Psoas muscle (tissue), 8 donors: ENCODE measurements around the gene SH2D3C. TPM values are rescaled to one million over a fixed set of nuclear protein-coding genes. Genes with fewer than 3 reads are reported as not detected.
A peak's percentile ranks its signal among the peaks of the same experiment; 100 is the strongest.

ENCODE experiments used
- ATAC-seq, 4 donors: fragments of 200-7000 bp; cut with Tn5 transposase; one replicate each; pipeline ENCODE4 v1.9.1; 2020; ENCODE audit warnings: moderate library complexity in 3 of 4, mild to moderate bottlenecking in 2 of 4
- DNase-seq, 2 donors: peaks; one replicate each; pipeline ENCODE4 v3.0.0-alpha.2; 2020
- H3K27ac ChIP-seq: fragments of 200-600 bp; one replicate; pipeline ENCODE4 v1.8.0; 2022
- H3K27me3 ChIP-seq, 3 donors: fragments of 200-600 bp in 1 of 3; one replicate each; pipeline versions ENCODE4 v1.6.1 to v1.8.0; 2013 to 2022; ENCODE audit warnings: low read length in 2 of 3, mild to moderate bottlenecking in 2 of 3, moderate library complexity in 1 of 3; ENCODE audit not compliant: insufficient read depth in 3 of 3
- H3K36me3 ChIP-seq, 2 donors: fragments of 200-600 bp in 1 of 2; one replicate each; pipeline versions ENCODE4 v1.6.1 to v1.8.0; 2013 to 2022; ENCODE audit warnings: low read depth in 1 of 2, mild to moderate bottlenecking in 1 of 2, moderate library complexity in 1 of 2; ENCODE audit not compliant: insufficient read depth in 1 of 2
- H3K4me1 ChIP-seq: fragments of 200-600 bp; one replicate; pipeline ENCODE4 v1.8.0; 2022
- H3K4me3 ChIP-seq: fragments of 200-600 bp; one replicate; pipeline ENCODE4 v1.8.0; 2022; ENCODE audit warnings: mild to moderate bottlenecking
- H3K9me3 ChIP-seq: fragments of 200-600 bp; one replicate; pipeline ENCODE4 v1.8.0; 2022
- WGBS, 3 donors: extraction: QIAGEN DNeasy Blood & Tissue Kit; methylation state at CpG; one replicate each; pipeline versions ENCODE4 v1.1.6 to v1.1.7; 2013; 5-methylcytosine and 5-hydroxymethylcytosine counted together
- intact Hi-C, 2 donors: fragments of 100-400 bp; cut with DNase I; formaldehyde crosslinking; loops; one replicate each; pipeline versions ENCODE4 v1.11.0 to v1.14.2; 2022
- polyA plus RNA-seq, 3 donors: library from polyadenylated mRNA; stranded (reverse); fragments of 200-250 nt; gene quantifications; one replicate each; pipeline ENCODE4 v1.2.3, GENCODE V29; 2013
- total RNA-seq, 4 donors: library from RNA; stranded (reverse); fragmentation: NEBNext Ultra II Directional in 2 of 4; extraction: Animal tissue kit (Norgen Biotek cat#: 25700) in 2 of 4; gene quantifications; one replicate each; pipeline versions ENCODE4 v1.2.1 to v1.2.4, GENCODE V29; 2021 to 2023
- TF ChIP-seq, protein P1 (sequence below): fragments of 200-600 bp; IDR thresholded peaks from one replicate; pipeline ENCODE4 v1.8.0; 2022; ENCODE audit warnings: antibody characterized with exemption
- donor health status: healthy with polysubstance abuse.
- donor health status: DM: no; HTN: no; CAD: no; lungs with moderate emphysema.
- donor health status: Bipolar disorder and iron deficiency.
- donor health status: healthy.
- donor health status: DM: yes; HTN: yes; CAD: no.
- donor health status: DM: no; HTN: no; CAD: no.
- donor health status: DM: no; HTN: no; CAD: no.
- donor health status: DM: yes; HTN: yes; CAD: no.

Gene SH2D3C
- total and polyA plus RNA-seq, 7 donors, result 5.3 to 12.0 (median 10.0) TPM

DNA sequence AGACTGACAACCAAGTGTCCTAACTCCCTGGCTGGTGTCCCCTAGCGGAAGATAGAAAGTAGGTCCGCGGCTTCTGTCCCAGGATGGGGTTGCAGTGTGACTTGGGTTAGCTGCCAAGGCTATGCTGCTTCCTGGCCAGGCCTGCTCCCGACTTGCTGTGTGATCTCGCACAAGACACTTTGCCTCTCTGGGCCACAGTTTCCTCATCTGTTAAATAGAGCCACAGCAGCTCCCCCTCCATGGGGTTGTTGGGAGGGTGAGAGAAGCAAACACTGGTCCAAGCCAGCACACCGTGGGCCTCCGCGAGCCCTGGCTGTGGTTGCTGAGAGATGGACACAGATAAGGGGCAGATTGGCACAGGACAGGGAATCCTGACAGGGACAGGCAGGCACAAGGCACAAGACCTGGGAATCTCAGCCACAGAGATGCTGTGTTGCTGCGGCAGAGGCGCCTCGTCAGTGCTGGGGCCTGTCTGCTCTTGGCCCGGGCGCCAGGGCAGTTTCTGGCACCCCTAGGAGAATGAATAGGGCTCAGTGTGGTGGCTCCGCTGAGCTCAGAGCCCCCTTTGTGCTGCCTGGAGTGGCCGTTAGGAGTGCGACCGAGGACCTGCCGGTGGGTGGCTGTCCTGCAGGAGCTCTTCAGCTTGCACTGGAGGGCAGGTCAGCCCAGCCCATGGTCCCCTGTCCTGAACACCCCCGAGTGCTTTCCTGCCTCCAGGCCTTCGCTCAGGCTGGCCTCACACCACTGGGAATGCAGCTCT is 1.8 kb upstream of the SH2D3C start:
- no peak for ATAC-seq
- H3K4me1 ChIP-seq, result peaks cover 5% of the 10 kb centered on the region
- TF ChIP-seq, protein P1, sequence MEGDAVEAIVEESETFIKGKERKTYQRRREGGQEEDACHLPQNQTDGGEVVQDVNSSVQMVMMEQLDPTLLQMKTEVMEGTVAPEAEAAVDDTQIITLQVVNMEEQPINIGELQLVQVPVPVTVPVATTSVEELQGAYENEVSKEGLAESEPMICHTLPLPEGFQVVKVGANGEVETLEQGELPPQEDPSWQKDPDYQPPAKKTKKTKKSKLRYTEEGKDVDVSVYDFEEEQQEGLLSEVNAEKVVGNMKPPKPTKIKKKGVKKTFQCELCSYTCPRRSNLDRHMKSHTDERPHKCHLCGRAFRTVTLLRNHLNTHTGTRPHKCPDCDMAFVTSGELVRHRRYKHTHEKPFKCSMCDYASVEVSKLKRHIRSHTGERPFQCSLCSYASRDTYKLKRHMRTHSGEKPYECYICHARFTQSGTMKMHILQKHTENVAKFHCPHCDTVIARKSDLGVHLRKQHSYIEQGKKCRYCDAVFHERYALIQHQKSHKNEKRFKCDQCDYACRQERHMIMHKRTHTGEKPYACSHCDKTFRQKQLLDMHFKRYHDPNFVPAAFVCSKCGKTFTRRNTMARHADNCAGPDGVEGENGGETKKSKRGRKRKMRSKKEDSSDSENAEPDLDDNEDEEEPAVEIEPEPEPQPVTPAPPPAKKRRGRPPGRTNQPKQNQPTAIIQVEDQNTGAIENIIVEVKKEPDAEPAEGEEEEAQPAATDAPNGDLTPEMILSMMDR, result no peak

DNA sequence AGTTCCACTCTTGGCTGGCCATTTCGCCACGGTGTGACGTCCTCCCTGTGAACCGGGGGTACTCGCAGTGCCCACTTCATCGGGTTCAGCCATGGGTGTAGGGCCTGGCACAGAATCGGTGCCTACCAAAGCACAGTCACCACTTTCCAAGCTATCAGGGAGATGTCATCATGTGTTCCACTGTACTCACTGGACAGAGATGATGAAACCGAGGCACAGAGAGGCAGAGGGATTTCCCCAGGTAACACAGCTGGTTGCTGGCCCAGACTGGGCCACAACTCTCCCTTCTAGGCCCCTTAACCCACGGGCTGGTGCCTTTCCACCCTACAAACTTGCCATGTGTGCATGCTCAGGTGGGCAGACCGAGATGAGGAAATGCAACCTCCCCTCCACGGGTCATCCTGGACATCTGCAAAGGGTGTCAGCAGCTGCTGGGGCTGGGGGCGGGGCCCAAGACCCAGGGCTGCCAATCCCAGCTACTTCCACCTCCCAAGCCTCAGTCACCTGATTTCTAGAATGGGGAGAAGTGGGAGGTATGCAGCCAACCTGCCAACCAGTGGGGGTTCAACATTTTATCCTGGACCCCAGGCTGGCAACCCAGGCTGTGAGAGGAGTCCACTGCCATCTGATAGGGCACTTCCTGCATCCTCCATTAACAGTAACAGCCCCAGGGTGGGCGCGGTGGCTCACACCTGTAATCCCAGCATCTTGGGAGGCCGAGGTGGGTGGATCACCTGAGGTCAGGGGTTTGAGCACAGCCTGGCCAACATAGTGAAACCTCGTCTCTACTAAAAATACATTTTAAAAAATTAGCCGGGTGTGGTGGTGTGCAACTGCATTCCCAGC is 893 bp upstream of the SH2D3C start:
- TF ChIP-seq, protein P1, result no peak

More for the DNA sequence above, 1.8 kb upstream of the SH2D3C start:
- no peaks in the 10 kb centered on the region for H3K36me3 ChIP-seq
- no peak for DNase-seq
- intact Hi-C loops, result loop anchor here in 1 of 2 donors (10.0 kb wide), 1 partner anchor 144 kb away; no protein-coding TSS in a partner anchor
- H3K4me3 ChIP-seq, result no peak overlapping the region
- no peaks in the 10 kb centered on the region for H3K27me3 ChIP-seq
- H3K9me3 ChIP-seq, result no peaks in the 10 kb centered on the region
- 73 to 77% (median 75%) methylated on average over 17 to 20 of the region's 20 CpGs for WGBS, 3 donors
- no peak overlapping the region for H3K27ac ChIP-seq

DNA sequence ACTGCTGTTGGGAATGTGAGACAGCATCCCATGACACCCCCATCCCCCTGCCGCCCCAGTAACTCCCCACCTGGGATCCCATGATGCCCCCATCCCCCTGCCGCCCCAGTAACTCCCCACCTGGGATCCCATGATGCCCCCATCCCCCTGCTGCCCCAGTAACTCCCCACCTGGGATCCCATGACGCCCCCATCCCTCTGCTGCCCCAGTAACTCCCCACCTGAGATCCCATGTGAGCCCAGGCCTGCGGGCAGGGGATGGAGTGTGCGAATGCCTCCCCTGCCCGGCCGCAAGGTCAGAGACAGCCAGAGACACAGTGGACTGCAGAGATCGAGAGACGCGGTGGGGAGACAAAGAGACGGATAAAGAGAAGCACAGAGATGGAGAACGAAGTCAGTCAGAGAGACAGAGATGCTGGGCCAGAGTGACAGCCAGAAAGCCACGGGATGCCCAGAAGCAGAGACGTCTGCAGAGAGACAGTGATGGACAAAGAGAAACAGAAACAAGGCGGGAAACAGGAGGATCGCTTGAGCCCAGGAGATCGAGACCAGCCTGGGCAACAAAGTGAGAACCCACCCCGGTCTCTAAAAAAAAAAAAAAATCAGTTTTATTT is 992 bp downstream of the SH2D3C start:
- intact Hi-C loops, result no loop called here
- H3K36me3 ChIP-seq, result no peaks in the 10 kb centered on the region
- H3K9me3 ChIP-seq, result no peaks in the 10 kb centered on the region
- H3K4me1 ChIP-seq, result no peaks in the 10 kb centered on the region
- 79 to 83% (median 82%) methylated on average over 17 to 18 of the region's 18 CpGs for WGBS, 3 donors
- no peak for DNase-seq
- H3K4me3 ChIP-seq, result peak overlapping the region; percentile 38
- no peak overlapping the region for H3K27ac ChIP-seq
- TF ChIP-seq, protein P1, result no peak
- ATAC-seq, result no peak
- H3K27me3 ChIP-seq, result no peaks in the 10 kb centered on the region

More for the DNA sequence above, 893 bp upstream of the SH2D3C start:
- Histone ChIP-seq H3K36me3 (no peaks in the 10 kb centered on the region), H3K27me3 (no peaks in the 10 kb centered on the region), H3K9me3 (no peaks in the 10 kb centered on the region), H3K4me3 (no peak overlapping the region), H3K4me1 (peaks cover 5% of the 10 kb centered on the region), H3K27ac (peak overlapping the region; percentile 23)
- WGBS, 3 donors, result 56 to 57% (median 56%) methylated on average over 17 of the region's 17 CpGs
- intact Hi-C loops, result no loop called here
- no peak for DNase-seq
- ATAC-seq, result peak; percentile 7 to 53 (median 30)

DNA sequence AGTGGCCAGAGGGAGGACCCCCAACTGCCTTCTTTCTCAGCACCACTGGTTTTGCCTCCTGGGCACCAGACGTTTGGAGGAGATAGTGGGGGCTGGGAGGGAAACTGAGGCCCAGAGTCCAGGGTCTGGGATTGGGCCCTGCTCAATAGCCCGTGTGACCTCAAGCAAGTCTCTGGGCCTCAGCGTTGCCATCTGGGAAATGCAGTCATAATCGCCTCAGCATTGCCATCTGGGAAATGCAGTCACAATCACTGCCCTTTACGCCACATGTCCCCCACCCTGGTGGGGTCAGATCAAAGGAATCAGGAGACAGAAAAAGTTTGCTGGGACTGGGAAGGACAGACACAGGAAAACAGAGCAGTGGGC is 1.6 kb downstream of the SH2D3C start:
- Histone ChIP-seq H3K9me3 (no peaks in the 10 kb centered on the region), H3K27ac (no peak overlapping the region), H3K4me1 (no peaks in the 10 kb centered on the region), H3K4me3 (peak overlapping the region; percentile 38), H3K36me3 (no peaks in the 10 kb centered on the region), H3K27me3 (no peaks in the 10 kb centered on the region)
- intact Hi-C loops, result no loop called here
- TF ChIP-seq, protein P1, result no peak
- DNase-seq (no peak), ATAC-seq (no peak)
- 69 to 78% (median 76%) methylated on average over 5 of the region's 5 CpGs for WGBS, 3 donors
